GM19438 (cell line): Measurements from ENCODE around the gene DNER.
"Not testable (repeated sequence)": the region's sequence is repeated elsewhere in the genome, so short reads cannot be mapped to it uniquely, and the experiment has no call there.

Experiments used
- ATAC-seq: cut with Tn5 transposase; IDR thresholded peaks from one replicate; pipeline ENCODE4 v1.9.1; 2021; ENCODE audit warnings: low read depth; ENCODE audit not compliant: unreplicated experiment

The DNER gene

GRCh38 chr2:229627728-229628127 lies 86.6 kb downstream of the DNER start:
- ATAC-seq: no peak

GRCh38 chr2:229622495-229623355 lies 91.6 kb downstream of the DNER start:
- ATAC-seq: no peak

GRCh38 chr2:229620759-229621158 lies 93.6 kb downstream of the DNER start:
- ATAC-seq: no peak

GRCh38 chr2:229620289-229620688 lies 94.1 kb downstream of the DNER start:
- no peak for ATAC-seq

GRCh38 chr2:229616433-229616832 lies 97.9 kb downstream of the DNER start:
- no peak for ATAC-seq

- not testable (repeated sequence) for ATAC-seq
These were observed 100.3 kb downstream of the DNER start for GRCh38 chr2:229614021-229614420.

GRCh38 chr2:229612384-229612971 lies 101.9 kb downstream of the DNER start:
- ATAC-seq: no peak

GRCh38 chr2:229611360-229611759 lies 103.0 kb downstream of the DNER start:
- ATAC-seq: no peak

- no peak for ATAC-seq
These were observed 103.5 kb downstream of the DNER start for GRCh38 chr2:229610872-229611271.

- ATAC-seq: no peak
These were observed 104.0 kb downstream of the DNER start for GRCh38 chr2:229610333-229610732.

GRCh38 chr2:229601936-229602335 lies 112.4 kb downstream of the DNER start:
- ATAC-seq: no peak

GRCh38 chr2:229601396-229601795 lies 113.0 kb downstream of the DNER start:
- ATAC-seq: no peak

- ATAC-seq: no peak
These were observed 116.1 kb downstream of the DNER start for GRCh38 chr2:229598227-229598626.

GRCh38 chr2:229596796-229597195 lies 117.6 kb downstream of the DNER start:
- ATAC-seq: no peak

- no peak for ATAC-seq
These were observed 122.7 kb downstream of the DNER start for GRCh38 chr2:229591611-229592010.

- peak; percentile 74 for ATAC-seq
These were observed 127.3 kb downstream of the DNER start for GRCh38 chr2:229586746-229587705.

GRCh38 chr2:229586012-229586411 lies 128.3 kb downstream of the DNER start:
- ATAC-seq: no peak

- no peak for ATAC-seq
These were observed 132.2 kb downstream of the DNER start for GRCh38 chr2:229582151-229582550.

GRCh38 chr2:229578052-229578846 lies 136.1 kb downstream of the DNER start:
- ATAC-seq: no peak
